H1 (cell line): Measurements from ENCODE around the gene DNTTIP2. TPM values are rescaled to one million over a fixed set of nuclear protein-coding genes. Genes with fewer than 3 reads are reported as not detected.

Experiments
- CTCF ChIA-PET: fragments of 300-600 bp; sonication (Branson Sonifier 250); formaldehyde crosslinking; loops from one replicate; lab custom pipeline; 2021; ENCODE audit not compliant: partially characterized antibody; lab: Charles Lee
- POLR2A ChIA-PET: fragments of 300-600 bp; sonication (Branson Sonifier 250); formaldehyde crosslinking; loops from one replicate; lab custom pipeline; 2021; ENCODE audit warnings: inconsistent platforms; ENCODE audit not compliant: partially characterized antibody; lab: Charles Lee
- DNase-seq, 2 experiments: peaks; one replicate each; pipeline versions ENCODE4 v3.0.0 to v3.0.0-alpha.2; 2010 to 2022; ENCODE audit warnings: low spot score in 2 of 2, low read depth in 1 of 2, mixed read lengths in 1 of 2
- FAIRE-seq: peaks from 2 replicates; lab custom pipeline; 2011; peaks lifted over from hg19 to GRCh38; lab: Jason Lieb, UNC
- H2AFZ ChIP-seq: 2 replicates; pipeline ENCODE4 v1.8.1; 2012; ENCODE audit warnings: low read length, inconsistent platforms
- H2AK5ac ChIP-seq: 2 replicates; pipeline ENCODE4 v1.6.1; 2013; ENCODE audit warnings: low read depth, low read length
- H2BK120ac ChIP-seq: replicated peaks from 2 replicates; pipeline ENCODE3; 2013; ENCODE audit warnings: low read depth, low read length, inconsistent platforms
- H2BK12ac ChIP-seq: 2 replicates; pipeline ENCODE4 v1.6.1; 2013; ENCODE audit warnings: low read depth, low read length
- H2BK15ac ChIP-seq: 2 replicates; pipeline ENCODE4 v1.6.1; 2013; ENCODE audit warnings: low read length
- H2BK20ac ChIP-seq: 2 replicates; pipeline ENCODE4 v1.6.1; 2013; ENCODE audit warnings: low read length
- H2BK5ac ChIP-seq: 2 replicates; pipeline ENCODE4 v1.6.1; 2013; ENCODE audit warnings: low read depth, low read length
- H3K14ac ChIP-seq: 2 replicates; pipeline ENCODE4 v1.6.1; 2013; ENCODE audit warnings: inconsistent platforms; ENCODE audit not compliant: insufficient read length
- H3K18ac ChIP-seq: 2 replicates; pipeline ENCODE4 v1.6.1; 2013; ENCODE audit warnings: low read length; ENCODE audit errors: extremely low read depth
- H3K23ac ChIP-seq: 2 replicates; pipeline ENCODE4 v1.6.1; 2013; ENCODE audit warnings: inconsistent platforms; ENCODE audit not compliant: insufficient read length
- H3K23me2 ChIP-seq: 2 replicates; pipeline ENCODE4 v1.6.1; 2013; ENCODE audit warnings: low read depth, low read length
- H3K27ac ChIP-seq: 2 replicates; pipeline ENCODE4 v1.6.1; 2011; ENCODE audit warnings: low read depth, low read length, inconsistent platforms
- H3K27me3 ChIP-seq, 4 experiments: replicated peaks in 1 of 4; 1 replicate in 1 of 4; 2 replicates in 3 of 4; pipeline versions ENCODE4 v1.6.1 to v1.8.1; 2011 to 2013; ENCODE audit warnings: low read length in 3 of 4, mild to moderate bottlenecking in 3 of 4, inconsistent platforms in 2 of 4, mixed read lengths in 2 of 4, moderate library complexity in 1 of 4; ENCODE audit not compliant: control insufficient read depth in 3 of 4, insufficient read depth in 3 of 4; ENCODE audit errors: extremely low read depth in 1 of 4
- H3K36me3 ChIP-seq, 4 experiments: 2 replicates each; pipeline versions ENCODE4 v1.6.1 to v1.8.1; 2011 to 2013; ENCODE audit warnings: mild to moderate bottlenecking in 4 of 4, low read length in 3 of 4, moderate library complexity in 2 of 4, control low read depth in 1 of 4, inconsistent platforms in 1 of 4; ENCODE audit not compliant: insufficient read depth in 4 of 4, control insufficient read depth in 2 of 4
- H3K4ac ChIP-seq: replicated peaks from 2 replicates; pipeline ENCODE3; 2013; ENCODE audit warnings: low read length, low read depth, mixed read lengths, inconsistent platforms; ENCODE audit not compliant: insufficient read length
- H3K4me1 ChIP-seq, 4 experiments: replicated peaks in 1 of 4; 1 replicate in 1 of 4; 2 replicates in 3 of 4; pipeline versions ENCODE4 v1.6.1 to v1.8.1; 2011 to 2013; ENCODE audit warnings: low read length in 3 of 4, inconsistent platforms in 2 of 4, mixed read lengths in 1 of 4; ENCODE audit not compliant: insufficient read depth in 4 of 4, control insufficient read depth in 3 of 4
- H3K4me2 ChIP-seq, 2 experiments: 2 replicates each; pipeline versions ENCODE4 v1.6.1 to v1.8.1; 2011 to 2013; ENCODE audit warnings: low read depth in 2 of 2, low read length in 2 of 2, control low read depth in 1 of 2, inconsistent platforms in 1 of 2, mild to moderate bottlenecking in 1 of 2; ENCODE audit not compliant: insufficient read depth in 1 of 2
- H3K4me3 ChIP-seq, 4 experiments: fragments of 200-600, 300-600 bp in 1 of 4; sonication (generic), shearing (Covaris generic), sonication (Bioruptor Twin) in 1 of 4; 2 replicates each; pipeline versions ENCODE4 v1.5.1 to v1.8.1; 2011 to 2016; ENCODE audit warnings: low read length in 4 of 4, low read depth in 3 of 4, control low read depth in 2 of 4, inconsistent platforms in 2 of 4, mild to moderate bottlenecking in 2 of 4, mixed read lengths in 1 of 4, moderate library complexity in 1 of 4; ENCODE audit not compliant: insufficient read depth in 2 of 4; ENCODE audit errors: extremely low read depth in 1 of 4
- H3K56ac ChIP-seq: replicated peaks from 2 replicates; pipeline ENCODE3; 2013; ENCODE audit warnings: low read depth, mild to moderate bottlenecking, mixed read lengths, low read length, inconsistent platforms; ENCODE audit not compliant: insufficient read length
- H3K79me1 ChIP-seq: 2 replicates; pipeline ENCODE4 v1.6.1; 2013; ENCODE audit warnings: low read depth, low read length, control low read depth
- H3K79me2 ChIP-seq, 2 experiments: 2 replicates each; pipeline versions ENCODE4 v1.6.1 to v1.8.1; 2012 to 2013; ENCODE audit warnings: low read length in 2 of 2, mild to moderate bottlenecking in 2 of 2, inconsistent platforms in 1 of 2; ENCODE audit not compliant: insufficient read depth in 2 of 2, control insufficient read depth in 1 of 2
- H3K9ac ChIP-seq, 4 experiments: replicated peaks in 1 of 4; 1 replicate in 1 of 4; 2 replicates in 3 of 4; pipeline versions ENCODE4 v1.6.1 to v1.8.1; 2011 to 2013; ENCODE audit warnings: low read depth in 3 of 4, low read length in 3 of 4, control low read depth in 2 of 4, mild to moderate bottlenecking in 2 of 4, moderate library complexity in 2 of 4, inconsistent platforms in 1 of 4; ENCODE audit errors: extremely low read depth in 1 of 4
- H3K9me3 ChIP-seq, 2 experiments: 2 replicates each; pipeline versions ENCODE4 v1.6.1 to v1.8.1; 2012 to 2013; ENCODE audit warnings: mild to moderate bottlenecking in 2 of 2, moderate library complexity in 2 of 2, control low read depth in 1 of 2, inconsistent platforms in 1 of 2, low read depth in 1 of 2, low read length in 1 of 2, mixed read lengths in 1 of 2; ENCODE audit not compliant: insufficient read depth in 2 of 2
- H4K20me1 ChIP-seq, 2 experiments: replicated peaks in 1 of 2; 2 replicates each; pipeline versions ENCODE3 to v1.8.1; 2011 to 2013; ENCODE audit warnings: inconsistent platforms in 2 of 2, low read length in 2 of 2, mild to moderate bottlenecking in 1 of 2; ENCODE audit not compliant: insufficient read depth in 2 of 2, control insufficient read depth in 1 of 2
- H4K5ac ChIP-seq: 2 replicates; pipeline ENCODE4 v1.6.1; 2013; ENCODE audit warnings: low read length, low read depth, mixed read lengths, inconsistent platforms; ENCODE audit not compliant: insufficient read length
- H4K8ac ChIP-seq: 2 replicates; pipeline ENCODE4 v1.8.0; 2013; ENCODE audit warnings: mild to moderate bottlenecking, moderate library complexity, low read length, inconsistent platforms; ENCODE audit not compliant: insufficient read depth; ENCODE audit errors: extremely low read depth
- H4K91ac ChIP-seq: replicated peaks from 2 replicates; pipeline ENCODE3; 2013; ENCODE audit warnings: low read length, mixed read lengths, inconsistent platforms; ENCODE audit not compliant: insufficient read length
- BACH1 ChIP-seq: IDR thresholded peaks from 2 replicates; pipeline ENCODE4 v1.6.1; 2012; ENCODE audit warnings: low read length, improper control_type of control experiment
- HDAC2 ChIP-seq, 2 experiments: fragments of 300-600 bp in 1 of 2; sonication (generic) in 1 of 2; IDR thresholded peaks; 2 replicates each; pipeline ENCODE4 v1.6.1; 2011 to 2012; ENCODE audit warnings: low read depth in 2 of 2, low read length in 2 of 2, mild to moderate bottlenecking in 2 of 2, moderate library complexity in 2 of 2, borderline replicate concordance in 1 of 2, inconsistent platforms in 1 of 2
- NANOG ChIP-seq: IDR thresholded peaks from 2 replicates; pipeline ENCODE4 v1.6.1; 2011; ENCODE audit warnings: low read length, low read depth, mild to moderate bottlenecking, inconsistent platforms; ENCODE audit not compliant: insufficient read depth, poor library complexity, severe bottlenecking
- RXRA ChIP-seq: IDR thresholded peaks from 2 replicates; pipeline ENCODE4 v1.6.1; 2011; ENCODE audit warnings: low read depth, mild to moderate bottlenecking, low read length, moderate library complexity; ENCODE audit not compliant: insufficient read depth
- TEAD4 ChIP-seq: IDR thresholded peaks from 2 replicates; pipeline ENCODE4 v1.6.1; 2012; ENCODE audit warnings: low read depth, low read length, inconsistent platforms, mixed read lengths
- WGBS, 2 experiments: shearing (Covaris generic) in 1 of 2; methylation state at CpG; one replicate each; pipeline versions ENCODE4 v1.1.6 to v1.1.7; 2013 to 2015; ENCODE audit warnings: low lambda C conversion rate in 2 of 2, mixed read lengths in 2 of 2, inconsistent platforms in 1 of 2, low coverage in 1 of 2, missing lambda C conversion rate in 1 of 2; ENCODE audit not compliant: insufficient replicate concordance in 2 of 2, insufficient coverage in 1 of 2, insufficient read length in 1 of 2; ENCODE audit errors: extremely low coverage in 1 of 2, missing lambda C conversion rate in 1 of 2; 5-methylcytosine and 5-hydroxymethylcytosine counted together
- polyA plus RNA-seq, 7 experiments: library from polyadenylated mRNA; depleted of rRNA in 3 of 7; stranded (reverse) in 5 of 7; unstranded in 2 of 7; fragments of >200 nt in 5 of 7; fragments of 200-250 nt in 2 of 7; gene quantifications; 1 replicate in 5 of 7; 2 replicates in 1 of 7; 4 replicates in 1 of 7; pipeline versions ENCODE4 v1.2.1 to v1.2.3, GENCODE V29; 2011 to 2013; ENCODE audit warnings: missing spikeins in 2 of 7, mixed read lengths in 2 of 7
- total RNA-seq: library from RNA; stranded (reverse); fragmentation: NEBNext Ultra II Directional; extraction: Animal tissue kit (Norgen Biotek cat#: 25700); gene quantifications from 2 replicates; pipeline ENCODE4 v1.2.1, GENCODE V29; 2021

Gene DNTTIP2
- total and polyA plus RNA-seq, 2 of the 8 experiments (the other 6 are each of a cell fraction or from before 2014, with no cell fraction given): 6.3 to 80.4 TPM

DNA sequence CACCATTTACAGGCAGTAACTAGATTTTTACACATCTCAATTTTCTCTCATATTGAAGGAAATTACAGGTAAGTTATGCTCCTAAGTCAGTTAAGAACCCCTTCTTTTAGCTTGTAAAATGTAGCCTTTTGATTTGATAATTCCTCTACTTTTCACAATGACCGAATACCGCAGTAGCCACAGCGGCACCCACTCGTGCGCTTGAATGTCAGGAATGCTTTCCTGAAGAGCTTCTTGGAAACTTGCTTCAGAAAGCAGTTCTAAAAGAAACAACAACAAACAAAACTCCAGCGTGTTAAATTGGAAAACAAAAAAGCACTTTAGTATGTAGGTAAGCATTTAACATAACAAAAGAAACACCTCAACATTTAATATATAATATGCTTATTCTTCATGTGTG lies 9.9 kb upstream of the DNTTIP2 start:
- no peak overlapping the region for H3K9ac ChIP-seq
- no peaks in the 10 kb centered on the region for H3K79me2 ChIP-seq
- no peak overlapping the region for H2AFZ ChIP-seq
- FAIRE-seq: peak; percentile 72
- peak; percentile 83 for TF ChIP-seq TEAD4
- peak; percentile 66 to 97; a peak in 1 of 4 replicates for TF ChIP-seq HDAC2 (IDR thresholded peaks at IDR 0.05; ENCODE audit: borderline replicate concordance in 1 of 2, low read depth in 2 of 2, low read length in 2 of 2)
- TF ChIP-seq BACH1: peak; percentile 50; the same call in 1 of the 2 replicates
- peak; percentile 37 for TF ChIP-seq NANOG
- TF ChIP-seq RXRA: no peak
- H3K27ac ChIP-seq: no peak overlapping the region
- WGBS, 2 experiments: 3% methylated on average over 6 of the region's 6 CpGs; no CpG with 5 or more reads in 1 of the 2 experiments
- peaks cover 0 to 5% (median 0%) of the 10 kb centered on the region in 4 experiments; a peak in 1 of 8 replicates for H3K36me3 ChIP-seq
- H3K23ac ChIP-seq: no peak overlapping the region
- H3K56ac ChIP-seq: no peak overlapping the region
- no peaks in the 10 kb centered on the region for H3K79me1 ChIP-seq
- H3K27me3 ChIP-seq: peaks cover 0 to 1% (median 0%) of the 10 kb centered on the region in 4 experiments; a peak in 1 of 7 replicates
- H4K5ac ChIP-seq: peak overlapping the region; percentile 98
- H3K23me2 ChIP-seq: no peaks in the 10 kb centered on the region
- ChIA-PET CTCF (interaction anchor here (1.4 to 2.3 kb wide), 2 partner anchors 10 to 20 kb away, joined by 4 to 7 read pairs; partner anchors contain the start of genes DNTTIP2 and GCLM), POLR2A (interaction anchor here (1.0 to 2.5 kb wide), 3 partner anchors 10 to 20 kb away, joined by 5 to 21 read pairs (median 7); partner anchors contain the start of genes DNTTIP2 and GCLM)
- no peak overlapping the region for H4K8ac ChIP-seq
- H2AK5ac ChIP-seq: no peak overlapping the region
- no peak overlapping the region; the same call in 1 of the 2 replicates for H3K18ac ChIP-seq
- no peak overlapping the region for H2BK120ac ChIP-seq
- H4K91ac ChIP-seq: no peak overlapping the region
- no peak overlapping the region for H2BK20ac ChIP-seq
- H3K4me1 ChIP-seq: peaks cover 0 to 8% (median 0%) of the 10 kb centered on the region in 4 experiments; a peak in 1 of 7 replicates
- no peak overlapping the region for H2BK12ac ChIP-seq
- no peak overlapping the region for H3K14ac ChIP-seq
- peak overlapping the region in 1 of 4 experiments; percentile 42; a peak in 2 of 8 replicates for H3K4me3 ChIP-seq
- no peaks in the 10 kb centered on the region for H4K20me1 ChIP-seq
- H2BK5ac ChIP-seq: no peak overlapping the region
- no peak for DNase-seq
- H3K4me2 ChIP-seq: peak overlapping the region; percentile 26 to 55; a peak in 3 of 4 replicates
- H3K4ac ChIP-seq: no peak overlapping the region
- no peak overlapping the region for H2BK15ac ChIP-seq
- no peaks in the 10 kb centered on the region for H3K9me3 ChIP-seq
